Uterus (tissue), 2 donors: Measurements from ENCODE around the gene B3GLCT.

ENCODE experiments used
- POLR2A ChIP-seq, 2 donors: fragments of 450-650 bp; IDR thresholded peaks; one replicate each; pipeline ENCODE4 v1.6.1; 2016; ENCODE audit warnings: antibody characterized with exemption in 2 of 2, mild to moderate bottlenecking in 1 of 2, moderate library complexity in 1 of 2
- TF ChIP-seq, protein P1 (sequence below), 4 experiments: fragments of 200-600 bp in 2 of 4; fragments of 450-650 bp in 2 of 4; sonication (generic) in 2 of 4; IDR thresholded peaks; one replicate each; pipeline ENCODE4 v1.5.1; 2016 to 2019; ENCODE audit warnings: antibody characterized with exemption in 4 of 4, mild to moderate bottlenecking in 2 of 4, moderate library complexity in 1 of 4

DNA sequence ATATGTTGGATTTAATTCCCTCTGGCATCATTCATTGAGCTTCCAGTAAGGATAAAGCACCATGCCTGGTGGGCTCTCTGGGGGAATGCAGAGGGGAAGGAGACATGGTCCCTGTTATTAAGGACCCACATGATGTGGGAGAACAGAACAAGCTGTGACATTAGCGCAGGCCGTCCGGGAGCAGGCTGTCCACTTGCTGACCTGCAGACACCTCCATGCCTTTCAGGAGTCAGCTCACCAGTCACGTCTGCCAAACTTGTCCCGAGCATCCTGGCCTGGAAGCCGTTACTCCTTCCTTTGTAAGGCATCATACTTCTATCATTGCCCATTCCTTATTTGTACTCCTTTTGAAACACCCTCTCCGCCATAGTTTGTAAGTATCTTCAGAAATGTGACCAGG lies 23.4 kb downstream of the B3GLCT start:
- TF ChIP-seq, protein P1, sequence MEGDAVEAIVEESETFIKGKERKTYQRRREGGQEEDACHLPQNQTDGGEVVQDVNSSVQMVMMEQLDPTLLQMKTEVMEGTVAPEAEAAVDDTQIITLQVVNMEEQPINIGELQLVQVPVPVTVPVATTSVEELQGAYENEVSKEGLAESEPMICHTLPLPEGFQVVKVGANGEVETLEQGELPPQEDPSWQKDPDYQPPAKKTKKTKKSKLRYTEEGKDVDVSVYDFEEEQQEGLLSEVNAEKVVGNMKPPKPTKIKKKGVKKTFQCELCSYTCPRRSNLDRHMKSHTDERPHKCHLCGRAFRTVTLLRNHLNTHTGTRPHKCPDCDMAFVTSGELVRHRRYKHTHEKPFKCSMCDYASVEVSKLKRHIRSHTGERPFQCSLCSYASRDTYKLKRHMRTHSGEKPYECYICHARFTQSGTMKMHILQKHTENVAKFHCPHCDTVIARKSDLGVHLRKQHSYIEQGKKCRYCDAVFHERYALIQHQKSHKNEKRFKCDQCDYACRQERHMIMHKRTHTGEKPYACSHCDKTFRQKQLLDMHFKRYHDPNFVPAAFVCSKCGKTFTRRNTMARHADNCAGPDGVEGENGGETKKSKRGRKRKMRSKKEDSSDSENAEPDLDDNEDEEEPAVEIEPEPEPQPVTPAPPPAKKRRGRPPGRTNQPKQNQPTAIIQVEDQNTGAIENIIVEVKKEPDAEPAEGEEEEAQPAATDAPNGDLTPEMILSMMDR (IDR thresholded peaks at IDR 0.05) = no peak
- TF ChIP-seq POLR2A (IDR thresholded peaks at IDR 0.05) = no peak
